KOPT-K1 (cell line): ENCODE measurements around the gene TOP3A.
A peak's percentile ranks its signal among the peaks of the same experiment; 100 is the strongest.
"Not testable (repeated sequence)": the region's sequence is repeated elsewhere in the genome, so short reads cannot be mapped to it uniquely, and the experiment has no call there.

ENCODE experiments used
- H3K27ac ChIP-seq: fragments of 200-600 bp; sonication (generic); 2 replicates; pipeline ENCODE4 v1.5.1; 2016; ENCODE audit warnings: antibody characterized with exemption, mild to moderate bottlenecking, low read depth, low read length; ENCODE audit not compliant: poor library complexity, severe bottlenecking
- H3K36me3 ChIP-seq: fragments of 200-600 bp; sonication (generic); 2 replicates; pipeline ENCODE4 v1.5.1; 2017; ENCODE audit warnings: antibody characterized with exemption, mild to moderate bottlenecking, low read length, moderate library complexity; ENCODE audit not compliant: insufficient read depth
- H3K9me3 ChIP-seq: fragments of 200-600 bp; sonication (generic); 2 replicates; pipeline ENCODE4 v1.5.1; 2017; ENCODE audit warnings: antibody characterized with exemption, low read length, mild to moderate bottlenecking; ENCODE audit not compliant: insufficient read depth, poor library complexity, severe bottlenecking

The TOP3A gene, protein sequence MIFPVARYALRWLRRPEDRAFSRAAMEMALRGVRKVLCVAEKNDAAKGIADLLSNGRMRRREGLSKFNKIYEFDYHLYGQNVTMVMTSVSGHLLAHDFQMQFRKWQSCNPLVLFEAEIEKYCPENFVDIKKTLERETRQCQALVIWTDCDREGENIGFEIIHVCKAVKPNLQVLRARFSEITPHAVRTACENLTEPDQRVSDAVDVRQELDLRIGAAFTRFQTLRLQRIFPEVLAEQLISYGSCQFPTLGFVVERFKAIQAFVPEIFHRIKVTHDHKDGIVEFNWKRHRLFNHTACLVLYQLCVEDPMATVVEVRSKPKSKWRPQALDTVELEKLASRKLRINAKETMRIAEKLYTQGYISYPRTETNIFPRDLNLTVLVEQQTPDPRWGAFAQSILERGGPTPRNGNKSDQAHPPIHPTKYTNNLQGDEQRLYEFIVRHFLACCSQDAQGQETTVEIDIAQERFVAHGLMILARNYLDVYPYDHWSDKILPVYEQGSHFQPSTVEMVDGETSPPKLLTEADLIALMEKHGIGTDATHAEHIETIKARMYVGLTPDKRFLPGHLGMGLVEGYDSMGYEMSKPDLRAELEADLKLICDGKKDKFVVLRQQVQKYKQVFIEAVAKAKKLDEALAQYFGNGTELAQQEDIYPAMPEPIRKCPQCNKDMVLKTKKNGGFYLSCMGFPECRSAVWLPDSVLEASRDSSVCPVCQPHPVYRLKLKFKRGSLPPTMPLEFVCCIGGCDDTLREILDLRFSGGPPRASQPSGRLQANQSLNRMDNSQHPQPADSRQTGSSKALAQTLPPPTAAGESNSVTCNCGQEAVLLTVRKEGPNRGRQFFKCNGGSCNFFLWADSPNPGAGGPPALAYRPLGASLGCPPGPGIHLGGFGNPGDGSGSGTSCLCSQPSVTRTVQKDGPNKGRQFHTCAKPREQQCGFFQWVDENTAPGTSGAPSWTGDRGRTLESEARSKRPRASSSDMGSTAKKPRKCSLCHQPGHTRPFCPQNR

DNA sequence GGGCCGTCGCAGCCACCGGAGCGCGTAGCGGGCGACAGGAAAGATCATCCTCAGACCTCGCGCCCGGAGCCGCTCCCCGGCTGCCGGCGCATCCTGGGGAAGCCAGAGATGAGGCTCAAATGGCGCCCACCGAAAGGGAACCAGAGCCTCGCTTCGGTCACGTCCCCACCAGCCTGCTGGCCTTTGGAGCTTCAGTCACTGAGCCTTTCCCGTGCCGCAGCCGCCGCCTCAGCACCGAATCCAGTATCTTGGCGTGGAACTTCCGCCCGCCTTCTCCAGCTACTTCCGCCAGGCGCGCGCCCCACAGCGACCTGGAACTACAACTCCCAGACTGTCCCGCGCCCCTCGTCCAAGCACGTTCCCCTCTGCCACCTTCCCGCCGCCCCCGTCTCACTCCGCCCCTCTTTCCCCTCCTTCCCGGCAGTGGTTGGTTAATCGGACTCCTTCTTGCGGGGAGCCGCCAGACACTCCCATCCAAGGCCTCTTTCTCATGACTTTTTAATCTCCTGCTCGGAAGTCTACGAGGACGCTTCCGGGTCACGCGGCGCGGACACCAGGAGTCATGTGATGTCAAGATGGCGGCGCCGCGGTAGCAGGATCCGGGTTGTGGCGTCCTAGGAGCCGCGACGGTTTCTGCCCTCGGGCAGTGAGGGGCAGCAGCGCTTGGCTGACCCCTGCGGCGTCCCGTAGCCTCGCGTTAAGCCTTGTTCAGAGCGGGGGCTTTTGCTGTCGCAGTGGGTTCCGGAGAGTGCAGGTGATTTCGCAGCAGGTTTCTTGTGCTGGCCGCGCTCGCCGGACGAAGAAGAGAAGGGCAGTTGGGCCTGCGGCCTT is at the start of gene TOP3A, which contains the start of gene SMCR8:
Gene TOP3A (minus strand): TSS at position 264 of the 831 bp plus-strand sequence. CDS start 216 bp downstream, at position 48.
Gene SMCR8 (plus strand): TSS at position 563 of the 831 bp plus-strand sequence. CDS start 497 bp downstream, outside the sequence.
- Histone ChIP-seq H3K27ac (peak within 1 kb of the TSS; percentile 74), H3K9me3 (no peaks in the 10 kb centered on the region), H3K36me3 (peaks cover 67% of the 10 kb centered on the region)

DNA sequence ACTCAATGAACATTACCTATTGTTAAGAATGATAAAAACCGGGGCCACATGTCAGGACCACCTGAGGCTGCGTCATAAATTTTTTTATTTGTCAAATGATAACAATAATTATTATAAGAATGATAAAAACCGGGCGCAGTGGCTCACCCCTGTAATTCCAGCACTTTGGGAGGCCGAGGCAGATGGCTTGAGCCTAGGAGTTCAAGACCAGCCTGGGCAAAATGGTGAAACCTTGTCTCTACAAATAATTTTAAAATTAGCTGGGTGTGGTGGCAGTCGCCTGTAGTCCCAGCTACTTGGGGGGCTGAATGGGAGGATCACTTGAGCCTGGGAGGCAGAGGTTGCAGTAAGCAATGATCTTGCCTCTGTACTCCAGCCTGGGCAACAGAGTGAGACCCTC is 49.4 kb upstream of the TOP3A start:
- Histone ChIP-seq H3K27ac (no peak overlapping the region), H3K36me3 (peaks cover 15% of the 10 kb centered on the region), H3K9me3 (no peaks in the 10 kb centered on the region)

- Histone ChIP-seq H3K9me3 (no peaks in the 10 kb centered on the region), H3K27ac (peak within 1 kb of the TSS; percentile 69)
These were observed 48.6 kb upstream of the TOP3A start, which contains the start of gene SHMT1 for GRCh38 chr17:18363101-18364049. SHMT1 (minus strand) TSS chr17:18363550; CDS start chr17:18355981, 7,569 bp downstream.

GRCh38 chr17:18362698-18363100 is 47.9 kb upstream of the TOP3A start:
- H3K36me3 ChIP-seq = peaks cover 27% of the 10 kb centered on the region
- no peaks in the 10 kb centered on the region for H3K9me3 ChIP-seq
- peak overlapping the region; percentile 69 for H3K27ac ChIP-seq

More at GRCh38 chr17:18363101-18364049, 48.6 kb upstream of the TOP3A start, which contains the start of gene SHMT1:
- H3K36me3 ChIP-seq = peaks cover 23% of the 10 kb centered on the region

DNA sequence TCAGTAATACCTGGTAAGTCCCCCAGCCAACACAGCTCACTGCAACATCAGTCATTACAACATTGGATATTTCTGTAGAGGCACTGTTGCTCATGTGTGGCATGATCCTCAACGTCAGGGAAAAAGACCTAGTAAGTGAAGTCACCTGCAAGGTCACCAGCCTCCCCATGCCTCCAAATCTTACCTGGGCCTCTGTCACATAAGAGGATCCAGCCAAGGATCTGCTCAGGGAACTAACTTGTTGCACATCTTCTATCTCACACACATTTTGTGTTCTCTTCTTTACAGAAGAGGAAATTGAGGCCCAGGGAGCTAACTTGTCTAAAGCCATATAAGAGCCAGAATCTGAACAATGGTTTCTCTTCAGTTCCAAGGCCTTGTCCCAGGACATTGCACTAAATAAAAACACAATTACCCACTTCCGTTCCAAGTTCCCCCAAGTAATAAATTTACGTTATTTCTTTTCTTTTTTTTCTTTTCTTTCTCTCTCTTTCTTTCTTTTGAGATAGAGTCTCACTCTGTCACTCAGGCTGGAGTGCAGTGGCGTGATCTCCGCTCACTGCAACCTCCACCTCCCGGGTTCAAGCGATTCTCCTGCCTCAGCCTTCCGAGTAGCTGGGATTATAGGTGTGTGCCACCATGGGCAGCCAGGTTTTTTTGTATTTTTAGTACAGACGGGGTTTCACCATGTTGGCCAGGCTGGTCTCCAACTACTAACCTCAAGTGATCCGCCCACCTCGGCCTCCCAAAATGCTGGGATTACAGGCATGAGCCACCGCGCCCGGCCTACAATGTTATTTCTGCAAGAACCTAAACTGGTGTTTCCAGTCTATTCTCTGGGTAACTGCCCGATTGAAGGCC is 47.3 kb upstream of the TOP3A start:
- Histone ChIP-seq H3K9me3 (no peaks in the 10 kb centered on the region), H3K36me3 (peaks cover 33% of the 10 kb centered on the region), H3K27ac (peak overlapping the region; percentile 69)

- H3K9me3 ChIP-seq = no peaks in the 10 kb centered on the region
These were observed 45.7 kb upstream of the TOP3A start for GRCh38 chr17:18360518-18360917.

DNA sequence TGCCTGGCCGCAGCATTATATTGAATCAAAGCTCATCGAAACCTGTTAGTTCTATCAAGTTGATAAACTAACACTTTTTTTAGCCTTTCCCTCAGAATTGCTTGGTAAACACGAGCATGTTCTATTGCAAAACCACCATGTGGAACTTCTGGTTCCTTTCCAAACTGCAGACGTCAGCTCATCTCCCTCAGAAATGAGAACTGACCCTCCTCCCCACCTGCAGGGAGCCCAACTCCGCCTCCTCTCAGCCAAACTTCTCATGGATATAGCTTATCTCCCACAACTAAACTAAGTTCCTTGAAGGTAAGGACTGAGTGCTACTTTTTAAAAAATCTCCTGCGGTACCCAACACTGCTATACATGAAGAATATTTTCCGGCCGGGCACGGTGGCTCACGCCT is 41.8 kb upstream of the TOP3A start:
- Histone ChIP-seq H3K27ac (no peak overlapping the region), H3K36me3 (peaks cover 79% of the 10 kb centered on the region), H3K9me3 (no peaks in the 10 kb centered on the region)

More at GRCh38 chr17:18360518-18360917, 45.7 kb upstream of the TOP3A start:
- H3K27ac ChIP-seq = no peak overlapping the region
- H3K36me3 ChIP-seq = peaks cover 47% of the 10 kb centered on the region

DNA sequence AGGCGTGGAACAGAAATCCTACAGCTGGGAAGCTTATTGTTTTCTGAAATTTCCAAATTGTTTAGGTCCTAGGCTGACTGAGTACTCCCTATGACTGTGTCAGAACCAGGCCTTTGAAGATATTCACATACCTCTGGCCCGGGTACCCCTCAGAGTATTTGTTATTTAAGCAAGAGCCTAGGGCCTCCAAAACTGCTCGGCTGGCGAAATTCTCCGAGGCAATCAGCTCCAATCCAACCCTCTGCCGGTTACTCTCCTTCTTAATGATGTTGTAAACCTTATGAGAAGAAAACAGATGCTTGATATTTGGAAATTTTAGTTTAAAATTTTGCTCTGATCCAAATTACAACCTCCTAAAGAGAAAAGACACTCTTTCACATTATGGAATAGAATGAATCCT is 38.7 kb upstream of the TOP3A start:
- no peaks in the 10 kb centered on the region for H3K9me3 ChIP-seq
- H3K27ac ChIP-seq = no peak overlapping the region
- peaks cover 80% of the 10 kb centered on the region for H3K36me3 ChIP-seq

GRCh38 chr17:18344021-18344420 is 29.2 kb upstream of the TOP3A start:
- Histone ChIP-seq H3K36me3 (peaks cover 99% of the 10 kb centered on the region), H3K9me3 (no peaks in the 10 kb centered on the region), H3K27ac (no peak overlapping the region)

DNA sequence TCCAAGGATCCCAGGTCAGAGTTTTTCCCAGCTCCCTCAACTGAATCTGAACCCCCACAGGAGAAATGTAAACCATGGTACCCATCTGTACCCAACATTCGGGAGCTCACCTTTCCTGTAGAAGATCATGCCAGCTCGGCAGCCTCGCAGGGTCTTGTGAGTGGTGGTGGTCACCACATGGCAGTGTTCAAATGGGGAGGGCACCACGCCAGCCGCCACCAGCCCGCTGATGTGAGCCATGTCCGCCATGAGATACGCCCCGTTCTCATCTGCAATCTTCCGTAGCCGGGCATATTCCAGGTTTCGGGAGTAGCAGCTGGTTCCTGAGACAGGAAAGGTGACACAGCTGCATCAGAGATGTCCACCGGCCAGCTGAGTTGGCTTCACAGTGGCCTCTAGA is 25.1 kb upstream of the TOP3A start:
- H3K27ac ChIP-seq = no peak overlapping the region
- H3K9me3 ChIP-seq = no peaks in the 10 kb centered on the region
- H3K36me3 ChIP-seq = peaks cover 85% of the 10 kb centered on the region

GRCh38 chr17:18338158-18338557 is 23.4 kb upstream of the TOP3A start:
- peaks cover 84% of the 10 kb centered on the region for H3K36me3 ChIP-seq
- not testable (repeated sequence) for H3K9me3 ChIP-seq, H3K27ac ChIP-seq

GRCh38 chr17:18332909-18333489 is 18.2 kb upstream of the TOP3A start:
- Histone ChIP-seq H3K9me3 (no peaks in the 10 kb centered on the region), H3K27ac (no peak overlapping the region), H3K36me3 (peaks cover 91% of the 10 kb centered on the region)
